ENCODE data around the gene HSD11B2.

Gene HSD11B2

GRCh38 chr16:67396159-67397035 is 34.5 kb upstream of the HSD11B2 start:
- no peak for DNase-seq (ENCODE audit: low spot score)

DNA sequence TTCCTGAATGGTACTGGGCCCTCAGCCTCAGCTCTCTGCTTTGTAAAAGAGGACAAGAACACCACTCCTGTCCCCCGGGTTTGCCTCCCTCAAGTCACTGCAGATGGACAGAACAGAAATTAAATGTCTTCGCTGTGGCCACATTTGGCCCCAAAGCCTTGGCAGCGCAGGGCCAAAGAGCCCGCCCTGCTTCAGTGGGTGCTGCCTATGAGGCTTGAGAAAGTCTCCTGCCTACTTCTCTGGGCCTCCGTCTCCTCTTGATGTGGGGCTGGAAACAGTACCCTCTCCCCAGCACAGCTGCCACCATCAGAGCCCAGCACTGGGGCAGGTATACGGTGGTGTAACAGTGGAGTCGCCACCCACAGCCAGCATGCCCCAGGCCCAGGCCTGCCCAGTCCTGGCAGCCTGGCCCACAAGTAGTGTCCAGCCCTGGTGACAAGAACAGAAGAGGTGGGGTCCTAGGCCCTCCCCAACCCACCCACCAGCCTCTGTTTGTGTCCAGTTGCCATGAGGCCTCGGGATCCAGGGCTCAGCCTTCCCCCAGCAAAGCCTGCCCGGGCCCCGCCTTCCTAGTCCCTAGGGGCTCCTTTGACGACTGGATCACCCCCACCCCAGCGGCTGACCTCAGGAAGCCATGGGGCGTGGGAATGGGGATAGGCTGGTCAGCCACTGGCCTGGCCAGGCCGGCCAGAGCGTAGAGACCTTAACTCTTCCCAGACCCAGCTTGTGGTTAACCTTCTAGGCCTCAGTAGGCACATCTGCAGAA is 33.7 kb upstream of the HSD11B2 start:
- no peak for DNase-seq (ENCODE audit: low spot score)

DNA sequence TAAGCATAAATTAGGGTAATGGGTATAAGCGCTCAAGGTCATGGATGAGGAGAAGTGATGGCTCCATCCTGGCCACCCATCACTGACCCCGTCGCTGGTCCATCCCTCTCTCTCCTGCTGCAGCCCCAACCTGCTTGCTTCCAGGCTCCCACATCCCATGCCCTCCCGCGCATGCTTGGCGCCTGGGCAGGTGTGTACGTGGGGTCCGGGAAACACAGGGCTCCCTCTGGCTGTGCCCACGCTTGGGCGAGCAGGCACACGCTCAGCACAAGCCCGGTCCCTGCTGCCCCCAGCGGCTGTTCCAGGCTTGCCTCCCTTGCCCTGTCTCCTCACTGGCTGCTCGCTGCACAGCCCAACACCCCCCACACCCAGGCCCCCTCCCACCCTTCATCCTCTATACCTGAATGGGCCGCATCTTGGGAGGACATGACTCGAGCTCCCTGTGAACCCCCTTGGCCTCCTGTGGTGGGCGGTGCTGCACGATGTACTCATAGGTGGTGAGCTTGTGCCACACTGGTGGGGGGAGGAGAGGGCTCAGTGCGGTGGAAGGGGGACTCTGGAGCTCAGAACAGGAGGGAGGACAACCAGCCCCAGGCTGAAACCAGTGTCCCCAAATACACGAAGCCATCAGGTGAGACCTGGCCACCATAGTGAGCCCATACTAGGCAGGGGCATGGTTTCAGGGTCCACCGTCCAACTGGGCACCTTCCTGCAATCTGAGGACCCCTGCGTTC is 32.9 kb upstream of the HSD11B2 start:
- DNase-seq (ENCODE audit: low spot score) = no peak

- DNase-seq (ENCODE audit: low spot score) = no peak
These were observed 32.2 kb upstream of the HSD11B2 start for GRCh38 chr16:67398546-67399217.

GRCh38 chr16:67399218-67399733 is 31.6 kb upstream of the HSD11B2 start:
- no peak for DNase-seq (ENCODE audit: low spot score)

- no peak for DNase-seq (ENCODE audit: low spot score)
These were observed 30.9 kb upstream of the HSD11B2 start for GRCh38 chr16:67399749-67400704.

- no peak for DNase-seq (ENCODE audit: low spot score)
These were observed 30.0 kb upstream of the HSD11B2 start for GRCh38 chr16:67400901-67401300.

- DNase-seq (ENCODE audit: low spot score) = no peak
These were observed 26.9 kb upstream of the HSD11B2 start for GRCh38 chr16:67403976-67404555.

GRCh38 chr16:67404740-67405226 is 26.1 kb upstream of the HSD11B2 start:
- no peak for DNase-seq (ENCODE audit: low spot score)

DNA sequence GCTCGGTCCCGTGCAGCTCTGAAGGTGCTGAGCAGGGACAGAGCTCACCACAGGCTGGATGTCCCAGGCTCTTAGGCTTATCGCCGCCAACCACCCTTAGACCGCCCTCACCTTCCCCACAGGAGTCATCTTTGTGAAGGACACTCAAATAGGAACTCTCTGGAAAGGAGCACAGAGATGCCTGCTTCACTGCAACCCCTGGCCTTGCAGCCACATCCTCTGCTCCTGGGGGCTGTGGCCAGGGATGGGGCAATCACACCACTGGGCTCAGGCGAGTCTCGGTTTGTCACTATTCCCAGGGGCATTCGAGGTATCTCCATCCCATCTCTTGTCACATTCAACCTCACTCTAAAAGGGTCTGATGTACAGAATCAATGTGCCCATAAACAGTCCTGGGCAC is 25.6 kb upstream of the HSD11B2 start:
- no peak for DNase-seq (ENCODE audit: low spot score)

DNA sequence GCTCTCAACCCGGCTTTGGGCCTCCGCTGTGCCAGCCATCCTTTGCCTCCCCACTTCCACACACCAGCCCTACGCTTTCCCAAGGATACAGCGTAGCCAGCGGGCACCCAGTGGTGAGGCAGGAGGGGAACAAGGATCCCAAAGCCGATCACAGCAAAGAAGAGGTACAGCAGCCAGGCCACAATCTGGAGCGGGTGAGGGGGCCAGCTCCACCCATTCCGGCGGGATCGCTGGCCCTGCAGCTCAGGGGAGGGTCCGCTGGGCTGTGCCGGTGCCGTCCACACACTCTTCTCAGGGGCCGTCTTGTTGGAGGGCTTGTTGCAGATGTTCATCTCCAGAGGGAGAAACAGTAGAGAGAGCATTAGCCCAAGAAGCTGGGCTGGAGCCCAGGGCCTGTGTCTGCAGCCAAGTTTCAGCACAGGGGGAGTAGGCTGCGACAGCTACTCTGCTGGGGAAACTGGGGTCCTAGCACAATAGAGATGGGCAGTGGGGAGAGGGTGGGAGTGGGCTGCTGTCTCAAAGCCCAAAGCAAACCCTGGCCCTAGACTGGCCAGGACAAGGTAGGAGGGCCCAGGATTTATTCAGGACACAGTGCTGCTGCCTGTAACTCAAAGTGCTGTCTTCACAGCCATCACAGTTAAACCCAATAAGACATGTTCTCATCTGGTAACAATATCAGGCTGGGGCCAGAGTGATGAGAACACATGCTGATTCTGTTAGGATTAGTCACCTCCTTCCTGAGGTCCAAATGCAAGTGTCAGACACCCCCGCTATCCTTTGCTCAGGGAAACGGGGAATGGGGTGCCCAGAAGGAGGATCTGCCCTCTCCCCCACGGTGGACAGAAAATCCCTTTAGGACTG is 24.6 kb upstream of the HSD11B2 start:
- DNase-seq (ENCODE audit: low spot score) = no peak

GRCh38 chr16:67407176-67407787 is 23.6 kb upstream of the HSD11B2 start:
- no peak for DNase-seq (ENCODE audit: low spot score)

- no peak for DNase-seq (ENCODE audit: low spot score)
These were observed 23.0 kb upstream of the HSD11B2 start for GRCh38 chr16:67407788-67408452.

DNA sequence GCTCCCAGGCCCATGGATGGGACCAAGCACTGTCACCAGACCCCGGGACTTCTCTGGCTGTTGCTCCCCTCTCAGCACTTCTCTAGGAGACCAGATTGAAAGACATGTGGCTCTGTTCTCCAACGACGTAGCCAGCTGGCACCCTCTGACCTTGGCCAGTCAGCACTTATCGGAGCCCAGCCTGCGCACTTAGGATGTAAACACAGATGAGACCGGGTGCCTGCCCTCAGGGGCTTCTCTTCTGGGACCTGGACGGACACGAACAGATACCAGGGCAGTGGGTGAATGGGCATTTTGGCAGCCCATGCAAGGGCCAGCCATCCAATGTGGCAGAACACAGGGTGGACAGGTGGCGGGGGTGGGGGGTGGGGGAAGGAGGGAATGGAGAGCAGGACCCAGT is 21.3 kb upstream of the HSD11B2 start:
- no peak for DNase-seq (ENCODE audit: low spot score)

DNA sequence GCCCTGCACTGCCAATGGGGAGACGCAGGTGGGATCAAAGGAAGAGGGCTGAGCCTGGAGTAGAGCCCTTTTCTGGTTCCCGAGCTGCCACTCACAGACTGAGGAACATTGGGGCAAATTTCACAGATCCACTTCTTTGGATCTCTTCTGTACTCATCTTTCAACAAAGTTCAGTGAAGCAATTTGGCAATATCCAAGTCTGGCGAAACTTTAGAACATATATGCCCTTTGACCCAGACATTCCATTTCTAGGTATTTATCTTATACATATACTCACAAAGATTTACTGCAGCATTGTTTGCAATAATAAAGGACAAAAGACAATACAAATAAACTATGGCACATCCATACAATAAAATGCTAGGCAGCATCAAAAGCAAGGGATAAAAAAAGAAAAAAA is 19.6 kb upstream of the HSD11B2 start:
- no peak for DNase-seq (ENCODE audit: low spot score)

DNA sequence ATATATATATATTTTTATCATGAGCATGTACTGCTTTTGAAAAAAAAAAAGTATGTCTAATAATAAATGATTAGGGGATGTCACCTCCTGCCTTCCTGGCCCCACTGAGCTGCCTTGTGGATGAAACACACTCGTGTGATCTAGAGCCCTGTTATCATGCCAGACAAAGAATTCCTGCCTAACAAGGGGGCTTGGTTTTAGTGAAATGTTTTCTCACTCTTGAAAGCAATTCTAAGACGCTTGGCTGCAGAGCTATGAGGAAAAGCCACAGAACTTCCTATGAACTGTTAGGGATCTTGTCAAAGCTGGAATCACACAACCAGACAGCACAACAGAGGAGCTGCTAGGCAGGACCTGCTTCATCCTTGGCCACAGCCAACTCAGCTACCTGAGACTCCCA is 18.6 kb upstream of the HSD11B2 start:
- DNase-seq (ENCODE audit: low spot score) = no peak

DNA sequence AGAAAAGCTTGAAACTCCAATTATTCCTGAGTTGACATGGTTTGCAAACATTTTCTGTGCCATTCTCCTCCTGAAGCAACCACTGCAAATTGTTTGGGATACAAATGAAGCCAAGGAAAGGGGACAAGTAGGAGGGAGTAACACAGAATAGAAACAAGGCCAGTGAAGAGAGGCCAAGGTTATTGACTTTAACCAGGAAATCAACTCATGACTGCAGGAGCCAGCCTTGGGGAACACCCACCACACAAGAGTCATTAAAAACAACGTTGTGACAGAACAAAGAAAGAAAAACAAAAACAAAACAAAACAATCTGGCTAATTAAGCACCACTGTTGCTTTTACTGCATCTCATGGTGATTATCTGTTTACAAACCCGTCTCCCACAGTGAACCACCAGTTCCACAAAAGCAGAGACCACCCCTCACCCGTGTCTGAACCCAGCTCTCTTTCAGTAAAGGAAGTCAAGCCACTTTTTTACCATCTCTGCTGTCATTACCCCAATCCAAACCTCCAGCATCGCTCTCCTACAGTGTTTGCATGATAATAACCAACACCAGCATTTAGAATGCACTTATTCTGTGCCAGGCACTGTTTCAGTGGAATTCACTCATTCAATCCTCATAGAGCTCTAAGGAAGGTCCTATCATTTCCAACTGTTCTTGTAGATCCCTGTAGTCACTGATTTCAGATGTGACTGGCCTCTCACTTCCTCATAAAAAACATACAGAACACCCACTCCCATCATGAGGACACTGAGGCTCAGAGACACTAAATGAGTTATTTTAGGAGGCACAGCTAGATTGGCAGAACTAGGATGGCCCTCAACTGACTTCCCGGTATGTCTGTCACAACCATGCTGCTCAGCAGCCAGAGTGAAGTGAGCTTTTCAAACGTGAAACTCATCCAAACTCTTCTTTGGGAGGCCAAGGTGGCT is 16.7 kb upstream of the HSD11B2 start:
- DNase-seq (ENCODE audit: low spot score) = no peak

Data from CD4-positive, alpha-beta T cell treated with Interleukin-6 at 100 ng/mL for 8 hours (primary cell).